Stimulated activated CD8-positive, alpha-beta memory T cell treated with anti-CD3 and anti-CD28 coated beads, Interleukin-7, amount 100 ng/mL, for 24 hours (primary cell): ENCODE results near the gene EFR3B.
"Not testable (repeated sequence)": the region's sequence is repeated elsewhere in the genome, so short reads cannot be mapped to it uniquely, and the experiment has no call there.

Experiments
- DNase-seq: peaks from one replicate; pipeline ENCODE4 v3.0.0-alpha.2; 2020; ENCODE audit warnings: low read depth

EFR3B gene

DNA sequence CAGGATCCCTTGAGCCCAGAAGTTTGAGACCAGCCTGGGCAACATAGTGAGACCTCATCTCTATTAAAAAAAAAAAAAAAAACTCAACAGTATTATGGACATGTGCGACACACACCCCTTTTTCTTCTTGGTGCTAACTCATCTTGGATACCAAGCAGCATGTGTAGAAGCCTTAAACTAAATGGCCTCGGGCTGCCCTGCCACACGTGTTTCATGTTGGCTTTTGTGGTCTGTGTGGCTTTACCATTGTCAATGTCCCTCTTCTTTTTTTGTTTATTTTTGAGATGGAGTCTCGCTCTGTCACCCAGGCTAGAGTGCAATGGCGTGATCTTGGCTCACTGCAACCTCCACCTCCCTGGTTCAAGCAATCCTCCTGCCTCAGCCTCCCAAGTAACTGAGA, 109.1 kb downstream of the EFR3B start:
- DNase-seq: not testable (repeated sequence)

DNA sequence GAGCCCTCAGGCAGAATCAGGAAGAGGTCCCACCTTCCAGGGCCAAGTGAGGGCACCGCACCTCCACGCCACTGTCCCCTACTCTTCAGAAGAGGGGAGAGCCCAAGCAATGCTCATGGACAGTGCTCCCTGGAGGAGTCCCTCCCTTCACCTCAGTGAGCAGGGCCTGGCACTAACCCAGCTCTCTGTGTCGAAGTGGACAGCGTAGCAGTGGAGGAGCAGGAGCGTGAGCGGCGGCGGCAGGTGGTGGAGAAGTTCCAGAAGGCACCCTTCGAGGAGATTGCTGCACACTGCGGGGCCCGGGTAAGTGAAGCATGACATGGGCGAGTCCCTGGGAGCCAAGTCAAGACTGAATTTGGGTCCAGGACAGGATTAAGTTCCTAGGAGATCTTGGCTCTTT, 109.8 kb downstream of the EFR3B start:
- no peak for DNase-seq

DNA sequence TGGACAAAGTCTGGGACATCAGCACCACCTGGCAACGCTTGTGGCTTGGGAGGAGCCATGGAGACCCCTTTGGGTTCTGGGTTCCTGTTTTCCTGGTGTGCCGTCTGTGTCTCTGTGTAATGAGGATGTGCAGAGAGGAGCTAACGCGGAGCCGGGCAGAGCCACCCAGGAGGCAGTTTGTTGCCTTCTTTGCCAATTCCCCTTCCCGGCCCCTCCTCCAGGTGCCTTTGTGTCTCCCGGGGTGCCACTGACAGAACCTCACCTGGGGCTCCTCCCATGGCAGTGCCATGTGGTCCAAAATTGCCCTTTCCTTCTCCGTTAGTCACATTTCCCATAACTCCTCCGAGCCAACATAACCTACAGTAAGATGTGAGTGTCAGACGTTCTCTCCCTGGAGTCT, 113.5 kb downstream of the EFR3B start:
- DNase-seq: no peak

DNA sequence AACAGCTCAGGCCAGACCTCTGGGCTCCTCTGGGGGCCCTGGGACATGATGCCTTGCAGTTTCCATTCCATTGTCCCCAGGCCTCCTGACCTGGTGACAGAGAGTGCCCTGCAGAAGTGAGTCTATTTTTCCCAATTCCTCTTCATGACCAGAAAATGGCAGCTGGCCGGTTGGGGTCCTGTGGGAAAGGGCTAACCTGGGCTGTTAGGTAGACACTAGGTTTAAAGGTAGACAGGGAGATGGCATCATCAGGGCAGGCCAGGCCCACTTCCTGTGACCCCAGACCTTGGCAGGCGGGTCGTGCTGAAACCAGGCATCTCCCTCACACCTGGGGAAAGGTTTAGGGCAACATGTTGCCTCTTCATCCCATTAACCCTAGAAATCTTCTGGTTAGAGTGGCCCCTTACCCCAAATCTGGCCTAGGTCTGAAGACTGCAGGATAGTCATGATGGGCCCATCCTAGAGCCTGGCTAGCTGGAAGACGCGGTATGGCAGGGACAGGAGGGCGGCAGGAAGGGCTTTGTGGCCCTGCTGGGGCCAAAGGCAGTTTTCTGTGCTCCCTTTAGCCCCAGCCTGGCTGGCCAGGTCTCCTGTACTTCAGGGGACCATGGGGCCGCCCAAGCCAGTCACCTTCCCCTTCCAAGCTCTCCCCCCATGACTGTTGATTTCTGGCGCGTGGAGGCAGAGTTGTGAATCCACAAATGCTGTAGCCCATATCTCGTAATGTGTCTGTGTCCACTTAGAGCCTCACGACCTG, 116.4 kb downstream of the EFR3B start:
- DNase-seq: no peak

DNA sequence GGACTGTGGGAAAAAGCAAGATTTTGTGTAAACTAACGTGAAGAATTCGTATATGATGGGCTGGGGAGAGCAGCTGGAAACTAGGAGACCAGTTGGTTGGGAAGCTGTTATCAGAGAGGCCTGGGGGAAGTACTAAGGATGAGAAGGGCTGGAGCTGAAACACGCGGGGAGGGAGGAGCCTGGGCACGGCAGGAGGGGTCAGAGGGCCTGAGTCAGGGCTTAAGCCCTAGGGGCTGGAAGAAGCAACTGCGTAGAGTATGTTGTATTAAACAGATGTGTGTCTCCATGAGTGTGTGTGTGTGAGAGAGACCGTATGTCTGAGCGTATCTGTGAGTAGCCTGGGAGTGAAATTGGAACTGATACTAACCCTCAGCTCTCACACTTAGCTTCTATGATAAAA, 118.1 kb downstream of the EFR3B start:
- no peak for DNase-seq

DNA sequence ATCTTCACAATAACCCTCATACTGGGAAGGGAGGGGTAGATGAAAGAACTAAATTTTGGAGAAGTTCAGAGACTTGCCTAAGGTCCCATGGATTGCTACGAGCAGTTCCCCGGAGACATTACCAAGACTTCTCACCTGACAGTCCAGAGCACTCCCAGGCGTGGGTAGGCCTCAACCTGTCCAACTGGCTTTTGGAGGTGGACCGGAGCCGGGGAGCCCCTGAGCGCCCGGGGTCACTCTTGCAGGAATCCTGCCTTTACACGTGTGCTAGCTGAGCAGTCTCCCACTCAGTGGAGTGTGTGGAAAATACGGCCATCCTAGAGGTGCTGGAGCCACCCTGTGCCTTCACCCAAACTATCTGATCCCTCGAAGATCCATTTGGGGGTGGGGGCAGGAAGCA, 118.5 kb downstream of the EFR3B start:
- DNase-seq: no peak

DNA sequence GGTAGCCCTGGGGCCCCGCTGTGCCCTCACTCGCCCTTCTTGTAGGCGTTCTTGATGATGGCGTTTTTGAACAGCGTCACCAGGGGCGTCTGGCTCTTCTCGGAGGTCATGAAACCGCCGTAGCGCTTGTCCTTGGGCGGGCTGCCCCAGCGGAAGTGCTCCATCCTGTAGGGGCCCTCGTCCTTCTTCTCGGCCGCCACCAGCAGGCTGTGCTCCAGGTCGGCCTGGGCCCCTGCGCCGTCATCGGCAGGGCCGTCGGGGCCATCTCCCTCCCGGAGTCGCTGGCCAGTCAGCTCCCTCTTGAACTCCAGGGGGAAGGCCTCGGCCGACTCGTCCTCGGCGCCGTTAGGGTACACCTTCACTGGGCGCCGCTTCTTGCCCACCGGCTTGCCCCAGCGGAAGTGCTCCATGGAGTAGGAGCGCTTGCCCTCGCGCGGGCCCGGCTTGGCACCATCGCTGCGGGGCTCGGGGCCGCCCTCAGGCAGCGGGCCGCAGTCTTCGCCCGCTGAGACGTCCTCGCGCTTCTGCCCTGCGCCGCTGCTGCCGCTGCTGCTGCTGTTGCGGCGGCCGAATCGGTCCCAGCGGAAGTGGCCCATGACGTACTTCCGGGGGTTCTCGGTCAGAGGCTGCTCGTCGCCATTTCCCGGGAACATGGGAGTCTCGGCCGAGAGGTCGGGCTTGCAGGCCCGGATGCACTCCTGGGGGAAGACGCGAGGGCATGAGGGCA, 119.3 kb downstream of the EFR3B start:
- peak; percentile 55 for DNase-seq

GRCh38 chr2:25162061-25162460, 120.2 kb downstream of the EFR3B start:
- DNase-seq: not testable (repeated sequence)

DNA sequence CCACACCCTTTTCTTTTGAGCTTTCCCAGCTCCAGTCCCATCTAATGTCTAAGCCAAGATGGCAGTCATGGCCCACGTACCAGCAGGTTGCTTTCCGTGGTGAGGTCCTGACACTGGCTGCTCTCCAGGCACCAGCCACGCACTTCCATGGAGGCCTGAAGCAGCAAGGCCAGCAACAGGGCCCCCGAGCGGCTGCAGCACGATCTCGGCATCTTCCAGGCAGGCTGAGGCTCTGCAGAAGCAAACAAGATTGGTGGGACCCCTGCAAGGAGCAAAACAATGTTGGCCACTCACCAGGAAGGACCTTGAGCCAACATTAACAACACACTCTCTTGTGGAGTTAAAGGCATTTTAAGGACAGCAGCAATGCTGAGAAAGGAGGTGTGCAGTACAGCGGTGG, 122.7 kb downstream of the EFR3B start:
- no peak for DNase-seq

DNA sequence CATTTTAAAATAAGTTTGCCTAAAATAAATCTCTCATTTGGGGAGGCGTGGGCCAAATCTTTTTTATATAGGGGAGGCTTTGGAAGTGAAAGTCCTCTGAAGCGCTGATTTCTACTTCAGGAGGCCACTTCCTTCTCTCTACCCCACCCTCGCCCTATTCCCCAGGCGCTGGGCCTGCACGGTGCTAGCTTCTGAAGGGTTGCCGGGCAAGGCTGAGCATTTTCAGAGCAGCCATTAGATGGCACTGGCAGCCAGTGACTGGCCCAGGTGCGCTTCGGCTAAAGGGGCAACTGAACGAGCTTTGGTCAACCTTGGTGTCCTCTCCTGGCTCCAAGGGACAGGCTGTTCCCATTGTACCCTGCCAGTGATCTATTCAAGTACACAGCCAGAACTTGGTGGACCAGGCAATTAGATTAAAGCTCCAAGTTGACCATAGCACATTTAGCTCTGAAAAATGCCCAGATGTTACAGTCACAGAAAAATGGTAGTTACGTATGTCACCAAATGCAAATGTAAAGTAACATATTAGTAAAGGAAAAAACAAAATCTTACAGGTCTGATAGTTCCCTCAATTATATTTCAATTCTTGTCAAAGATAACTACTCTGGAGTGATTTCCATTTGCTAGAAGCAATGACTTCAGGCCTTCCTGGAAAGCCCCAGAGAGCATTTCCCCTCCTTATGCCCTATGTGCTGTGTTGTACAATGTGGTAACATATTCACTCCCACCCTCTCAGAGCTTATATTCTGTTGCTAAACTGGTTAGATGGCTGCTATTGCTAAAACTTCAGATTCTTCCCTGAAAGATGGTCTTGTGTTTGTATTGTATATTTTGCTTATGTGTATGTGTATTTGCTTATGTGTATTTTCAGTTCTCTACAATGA, 124.4 kb downstream of the EFR3B start:
- no peak for DNase-seq

- no peak for DNase-seq
These were observed 126.6 kb downstream of the EFR3B start, which contains the start of gene POMC for GRCh38 chr2:25168256-25169072. TSS of gene POMC (minus strand) at chr2:25168580. CDS start at chr2:25164772, 3,808 bp downstream.

- DNase-seq: no peak
These were observed 127.2 kb downstream of the EFR3B start for GRCh38 chr2:25169073-25169470.

- no peak for DNase-seq
These were observed 129.0 kb downstream of the EFR3B start for GRCh38 chr2:25170888-25171287.

GRCh38 chr2:25173719-25174118, 131.8 kb downstream of the EFR3B start:
- no peak for DNase-seq

GRCh38 chr2:25174192-25174861, 132.5 kb downstream of the EFR3B start:
- DNase-seq: no peak

DNA sequence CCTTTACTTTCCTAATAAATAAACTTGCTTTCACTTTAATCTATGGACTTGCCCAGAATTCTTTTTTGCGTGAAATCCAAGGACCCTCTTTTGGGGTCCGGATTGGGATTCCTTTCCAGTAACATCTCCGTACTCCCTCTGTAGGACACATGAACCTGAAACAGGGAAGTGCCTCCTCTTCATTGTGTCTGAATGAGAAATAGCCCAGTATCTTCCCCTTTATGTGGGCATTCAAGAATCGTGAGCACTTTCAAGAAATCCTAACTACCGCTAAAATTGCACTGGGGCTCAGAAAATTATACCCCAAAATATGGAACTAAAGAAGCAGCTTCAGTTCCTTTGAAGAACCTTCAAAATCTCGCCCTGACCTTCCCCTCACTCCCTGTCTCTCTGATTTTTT, 134.3 kb downstream of the EFR3B start:
- DNase-seq: no peak

DNA sequence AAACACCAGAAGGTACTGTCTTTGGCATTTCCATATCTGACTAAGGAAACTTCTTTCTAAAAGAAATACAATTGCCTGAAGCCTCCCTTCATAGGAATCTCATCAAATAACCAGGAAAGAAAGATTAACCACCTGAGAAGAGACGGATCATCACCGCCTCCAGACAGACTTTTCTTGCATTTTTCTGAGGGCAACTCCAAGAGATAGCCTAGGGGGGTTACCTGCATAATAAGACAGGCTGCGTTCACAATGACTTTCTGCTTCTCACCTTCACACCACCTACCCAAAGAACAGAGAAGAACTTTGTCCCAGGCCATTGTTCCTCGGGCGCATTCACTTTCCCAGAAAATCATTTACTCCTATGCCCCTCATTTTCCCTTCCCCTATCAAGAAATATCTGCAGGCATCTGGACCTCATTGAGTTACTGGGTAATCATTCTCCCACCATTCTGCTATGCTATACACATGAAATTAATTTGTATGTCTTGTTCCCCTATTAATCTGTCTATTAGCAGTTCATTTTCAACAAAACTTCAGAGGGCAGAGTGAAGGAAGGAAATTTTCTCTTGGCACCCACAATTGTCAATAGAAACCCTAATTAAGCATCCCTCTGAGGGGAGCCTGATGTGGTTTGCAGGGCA, 134.8 kb downstream of the EFR3B start:
- DNase-seq: no peak

GRCh38 chr2:25177211-25177611, 135.3 kb downstream of the EFR3B start:
- DNase-seq: no peak

GRCh38 chr2:25178976-25179375, 137.1 kb downstream of the EFR3B start:
- no peak for DNase-seq

DNA sequence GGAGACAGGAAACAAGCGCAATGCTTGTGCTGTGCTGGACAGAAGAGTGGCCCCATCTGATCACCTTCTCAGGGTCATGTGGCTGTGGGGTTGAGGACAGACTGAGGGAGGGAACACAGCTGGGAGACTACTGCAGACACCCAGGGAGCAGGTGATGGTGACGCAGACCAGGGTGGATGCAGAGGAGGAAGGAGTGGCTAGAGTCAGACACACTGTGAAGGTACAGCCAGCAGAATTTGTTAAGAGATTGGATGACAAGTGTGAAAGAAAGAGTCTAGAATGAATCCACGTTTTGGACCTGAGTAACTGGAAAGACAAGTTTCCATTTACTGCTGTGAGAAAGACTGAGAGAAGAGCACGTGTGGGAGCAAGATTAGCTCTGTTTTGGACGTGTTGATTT, 142.4 kb downstream of the EFR3B start:
- no peak for DNase-seq
